Stimulated activated CD4-positive, alpha-beta T cell treated with anti-CD3 and anti-CD28 coated beads, Interleukin-2, amount 100 ng/mL, for 24 hours (primary cell): ENCODE data around the gene HPCAL1.
"Not testable (repeated sequence)": the region's sequence is repeated elsewhere in the genome, so short reads cannot be mapped to it uniquely, and the experiment has no call there.

Source experiments
- DNase-seq, 2 donors: peaks; one replicate each; pipeline ENCODE4 v3.0.0-alpha.2; 2020

HPCAL1 gene

DNA sequence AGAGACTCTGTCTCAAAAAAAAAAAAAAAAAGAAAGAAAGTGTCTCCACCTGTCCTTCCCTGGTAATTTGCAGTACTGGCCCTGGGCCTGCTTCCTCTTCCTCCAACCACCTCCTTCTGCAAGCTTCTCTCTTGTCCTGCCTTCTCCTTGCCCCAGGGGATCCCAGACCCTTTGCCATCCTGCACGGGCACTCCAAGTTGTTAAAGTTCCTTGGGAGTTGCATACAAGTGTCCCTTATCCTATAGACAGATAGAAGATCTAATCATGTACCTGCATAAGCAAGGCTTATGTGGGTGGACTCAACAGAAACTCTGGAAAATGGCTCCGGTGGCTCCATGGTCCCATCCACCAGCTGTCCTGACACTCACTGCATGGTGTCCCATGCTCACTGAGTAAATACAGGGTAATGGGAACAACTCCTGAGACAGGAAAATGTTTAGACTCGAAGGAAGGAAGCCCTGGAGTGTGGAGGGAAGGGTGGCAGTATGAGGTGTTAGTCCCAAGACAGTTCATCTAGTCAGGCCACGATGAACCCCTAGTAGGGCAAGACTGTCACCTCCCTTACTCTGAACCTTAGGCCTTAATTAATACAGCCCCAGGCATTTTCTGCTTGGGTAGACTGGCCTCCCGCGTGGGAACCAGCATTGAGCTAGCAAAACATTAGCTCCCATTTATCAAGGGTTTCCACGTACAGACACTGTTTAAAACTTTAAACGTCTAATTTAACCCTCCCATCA is 128.3 kb downstream of the HPCAL1 start:
- DNase-seq, result no peak

- no peak for DNase-seq
Observed at GRCh38 chr2:10431797-10432196, 129.1 kb downstream of the HPCAL1 start.

- peak in 1 of 2 donors; percentile 45 for DNase-seq
Observed at GRCh38 chr2:10432311-10433181, 129.8 kb downstream of the HPCAL1 start.

DNA sequence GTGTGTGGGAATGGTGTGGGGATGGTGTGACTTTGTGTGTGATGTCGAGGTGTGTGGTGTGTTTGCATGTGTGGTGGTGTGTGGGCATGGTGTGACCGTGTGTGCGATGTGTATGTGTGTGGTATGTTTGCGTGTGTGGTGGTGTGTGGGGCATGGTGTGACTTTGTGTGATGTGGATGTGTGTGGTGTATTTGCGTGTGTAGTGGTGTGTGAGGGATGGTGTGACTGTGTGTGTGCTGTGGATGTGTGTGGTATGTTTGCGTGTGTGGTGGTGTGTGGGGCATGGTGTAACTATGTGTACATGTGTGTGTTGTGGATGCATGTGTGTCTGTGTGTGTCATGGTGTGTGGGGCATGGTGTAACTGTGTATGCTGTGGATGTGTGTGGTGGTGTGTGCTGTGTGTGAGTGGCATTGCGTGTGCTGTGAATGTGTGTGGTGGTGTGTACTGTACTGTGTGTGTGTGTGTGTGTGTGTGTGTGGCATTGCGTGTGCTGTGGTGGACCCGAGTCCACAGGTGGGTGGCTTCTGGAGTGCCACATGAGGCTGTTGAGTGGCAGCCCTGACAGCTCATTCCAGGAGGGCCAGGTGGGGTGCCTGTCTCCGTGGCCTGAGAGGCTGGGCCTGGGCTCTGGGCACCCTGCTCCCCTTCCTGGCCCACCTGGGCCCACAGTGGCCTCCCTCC is 130.7 kb downstream of the HPCAL1 start:
- DNase-seq, result no peak

DNA sequence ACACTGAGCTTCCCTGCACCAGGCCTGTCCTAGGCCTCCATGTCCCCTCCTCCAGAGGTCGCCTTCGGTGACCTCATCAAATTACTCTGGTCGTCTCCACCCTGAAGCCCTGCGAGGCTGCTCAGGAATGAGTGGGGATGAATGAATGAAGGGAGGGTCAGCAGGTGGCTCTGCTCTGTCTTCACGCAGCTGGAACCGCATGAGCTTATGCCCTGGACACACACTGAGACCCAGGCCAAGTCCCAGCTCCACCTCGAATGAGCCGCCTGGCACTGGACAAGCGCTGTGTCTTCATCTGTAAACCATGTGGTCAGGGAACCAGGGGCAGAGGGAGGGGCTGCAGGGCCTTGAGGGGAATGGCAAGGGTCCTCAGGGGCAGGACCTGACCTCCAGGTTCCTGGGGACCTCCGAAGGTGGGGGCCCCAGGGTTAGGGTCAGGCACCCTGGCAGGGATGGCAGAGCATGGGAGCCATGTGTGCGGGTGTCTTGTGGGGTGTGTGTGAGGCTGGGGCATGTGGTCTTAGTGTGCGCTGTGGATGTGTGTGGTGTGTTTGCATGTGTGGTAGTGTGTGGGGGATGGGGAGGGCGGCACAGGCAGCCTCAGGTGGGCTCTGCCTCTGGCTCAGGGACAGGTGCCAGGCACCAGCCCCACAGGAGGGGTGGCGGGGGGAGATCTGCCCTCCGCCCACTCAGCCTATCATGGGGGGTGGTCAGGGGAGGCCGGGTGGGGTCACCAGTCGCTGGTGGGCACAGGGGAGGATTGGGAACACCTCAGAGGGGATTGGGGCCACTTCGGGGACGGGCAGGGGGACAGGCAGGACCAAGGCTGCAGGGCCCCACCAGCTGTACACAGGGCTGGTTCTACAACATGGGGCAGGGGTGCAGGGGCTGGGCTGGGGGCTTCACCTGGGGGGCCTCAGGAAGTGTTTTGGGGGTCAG is 131.5 kb downstream of the HPCAL1 start:
- no peak for DNase-seq

- peak; percentile 75 to 84 for DNase-seq
Observed at GRCh38 chr2:10434886-10435819, 132.4 kb downstream of the HPCAL1 start.

GRCh38 chr2:10435820-10436204 is 133.1 kb downstream of the HPCAL1 start:
- no peak for DNase-seq

DNA sequence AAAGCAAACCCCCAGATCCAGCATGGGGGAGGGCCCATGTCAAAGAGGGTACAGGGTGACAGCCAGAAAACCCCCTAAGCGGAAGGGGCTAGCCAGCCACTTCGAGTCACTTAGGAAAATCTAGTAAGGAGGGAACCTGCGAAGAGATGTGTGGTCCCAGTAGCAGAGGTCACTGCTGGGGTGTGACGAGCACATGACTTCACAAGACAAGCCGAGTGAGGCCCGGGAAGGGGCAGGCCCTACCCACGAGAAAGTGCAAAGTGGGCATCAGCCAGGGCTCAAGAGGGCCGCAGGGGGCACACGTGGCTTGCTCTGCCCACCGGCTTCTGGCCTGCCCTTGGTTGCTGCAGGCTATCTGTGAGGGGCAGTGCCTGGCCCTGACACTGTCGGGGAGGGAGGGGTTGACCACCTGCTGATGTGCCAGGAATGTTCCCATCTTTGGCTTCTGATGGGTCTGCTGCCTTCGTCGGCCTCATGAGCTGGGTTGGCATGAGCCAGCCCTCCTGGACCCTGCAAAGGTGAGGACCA is 133.9 kb downstream of the HPCAL1 start:
- no peak for DNase-seq

GRCh38 chr2:10437806-10438205 is 135.1 kb downstream of the HPCAL1 start:
- no peak for DNase-seq

DNA sequence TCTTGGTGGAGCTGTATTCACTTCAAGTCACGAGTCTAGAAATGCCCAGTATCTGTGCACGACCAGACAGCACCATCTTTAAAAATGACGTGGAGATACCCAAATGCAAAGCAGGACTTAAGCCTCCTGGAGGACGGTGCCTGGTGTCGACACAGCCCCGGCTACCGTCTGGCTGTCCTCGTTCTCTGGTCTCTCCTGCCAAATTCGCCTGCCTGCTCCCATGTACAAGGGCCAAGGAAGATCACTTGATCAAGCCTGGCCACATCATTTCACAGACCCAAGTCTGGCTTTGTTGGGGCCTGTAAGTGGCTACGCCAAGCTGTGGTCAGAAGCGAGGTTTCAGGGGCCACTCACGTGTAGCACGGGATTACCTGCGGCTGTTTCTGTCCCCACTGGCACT is 136.0 kb downstream of the HPCAL1 start:
- no peak for DNase-seq

- DNase-seq, result no peak
Observed at GRCh38 chr2:10439185-10439879, 136.6 kb downstream of the HPCAL1 start.

- no peak for DNase-seq
Observed at GRCh38 chr2:10439971-10440370, 137.3 kb downstream of the HPCAL1 start.

DNA sequence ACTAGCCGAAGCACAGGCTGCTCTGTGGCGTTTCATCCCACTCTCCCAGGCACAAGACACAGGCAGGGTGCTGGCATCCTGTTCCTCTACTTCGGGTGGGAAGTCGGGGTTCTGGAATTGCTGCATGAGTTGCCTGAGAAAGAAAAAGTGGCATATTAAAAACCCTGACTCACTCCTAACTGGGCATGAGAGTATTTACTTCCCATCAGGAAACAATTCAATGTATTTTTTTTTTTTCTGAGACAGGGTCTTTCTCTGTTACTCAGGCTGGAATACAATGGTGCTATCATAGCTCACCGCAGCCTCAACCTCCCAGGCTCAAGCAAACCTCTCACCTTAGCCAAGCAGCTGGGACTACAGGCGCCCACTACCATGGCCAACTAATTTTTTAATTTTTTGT is 138.0 kb downstream of the HPCAL1 start:
- DNase-seq, result no peak

DNA sequence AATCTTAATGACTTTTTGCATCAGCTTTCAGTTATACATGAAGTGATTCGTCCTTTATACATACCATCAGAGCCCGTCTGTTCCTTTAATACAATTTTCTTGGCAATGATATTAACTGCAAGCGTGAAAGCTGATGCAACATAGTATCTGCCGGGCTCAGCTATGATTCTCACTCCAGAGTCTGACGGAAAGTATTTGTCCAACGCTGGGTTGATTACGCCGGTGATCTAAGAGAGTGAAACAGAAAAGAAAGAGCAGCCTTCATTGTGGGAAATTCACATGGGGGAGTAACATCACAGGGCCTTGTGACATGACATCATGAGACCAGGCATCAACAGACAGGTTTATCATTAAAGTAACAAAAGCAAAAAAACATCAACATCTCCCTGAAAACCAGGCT is 139.2 kb downstream of the HPCAL1 start:
- DNase-seq, result no peak

DNA sequence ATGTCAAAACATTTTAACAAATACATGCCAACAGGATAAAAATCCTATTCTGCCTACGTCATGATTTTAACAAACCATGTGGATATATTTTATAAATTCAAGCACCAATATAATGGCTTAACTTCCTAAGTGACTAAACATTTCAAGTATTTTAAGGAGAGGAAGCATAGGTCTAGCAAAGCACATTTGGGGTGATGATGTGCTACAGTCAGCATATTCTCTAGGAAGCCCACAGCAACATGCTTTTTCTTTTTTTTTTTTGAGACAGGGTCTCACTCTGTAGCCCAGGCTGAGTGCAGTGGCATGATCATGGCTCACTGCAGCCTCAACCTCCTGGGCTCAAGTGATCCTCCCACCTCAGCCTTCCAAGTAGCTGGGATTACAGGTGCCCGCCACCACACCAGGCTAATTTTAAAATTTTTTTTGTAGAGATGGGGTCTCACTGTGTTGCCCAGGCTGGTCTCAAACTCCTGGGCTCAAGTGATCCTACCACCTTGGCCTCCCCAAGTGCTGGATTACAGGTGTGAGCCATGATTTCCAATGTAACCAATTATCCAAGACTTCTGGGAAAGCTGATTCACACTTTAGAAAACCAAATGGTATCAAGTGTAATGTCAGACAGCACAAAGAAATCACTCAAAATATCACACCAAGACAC is 139.9 kb downstream of the HPCAL1 start:
- DNase-seq, result not testable (repeated sequence)

- peak; percentile 58 to 61 for DNase-seq
Observed at GRCh38 chr2:10444463-10444862, 141.8 kb downstream of the HPCAL1 start.

DNA sequence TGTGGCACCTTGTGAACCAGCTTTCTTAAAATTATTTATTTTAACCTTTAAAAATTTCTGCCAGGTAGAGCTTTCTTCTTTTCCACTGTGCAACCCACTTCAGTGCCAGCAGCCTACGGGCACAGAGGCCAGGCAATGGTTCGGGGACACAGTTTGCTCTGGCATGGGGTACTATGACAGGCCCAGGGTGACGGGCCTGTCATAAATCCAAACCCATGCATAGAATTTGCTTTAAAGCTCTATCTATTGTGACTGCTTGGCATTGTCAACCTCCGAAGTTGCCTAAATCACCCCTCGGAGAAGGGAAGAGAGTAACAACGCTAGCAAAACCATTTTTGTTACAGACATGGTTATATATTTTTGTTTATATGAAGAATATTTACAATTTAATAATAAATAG is 143.9 kb downstream of the HPCAL1 start:
- no peak for DNase-seq

- DNase-seq, result no peak
Observed at GRCh38 chr2:10447300-10447894, 144.7 kb downstream of the HPCAL1 start.

- peak; percentile 99 to 100 for DNase-seq
Observed at GRCh38 chr2:10447895-10448575, 145.3 kb downstream of the HPCAL1 start, which contains the start of gene ODC1. Gene ODC1, minus strand, starts transcription at chr2:10448327. Its CDS starts 3,295 bp downstream, at chr2:10445032.
